Type B pancreatic cell (in vitro differentiated cells): ENCODE data around the gene C9. TPM values are rescaled to one million over a fixed set of nuclear protein-coding genes. Genes with fewer than 3 reads are reported as not detected.

Experiments
- DNase-seq: peaks from one replicate; pipeline ENCODE4 v3.0.0; 2021; ENCODE audit warnings: mixed read lengths; ENCODE audit not compliant: unreplicated experiment; ENCODE audit errors: extremely low spot score
- H3K27ac Mint-ChIP-seq: 2 replicates; pipeline ENCODE4 v1.8.0; 2021; ENCODE audit warnings: mild to moderate bottlenecking, mixed read lengths
- H3K27me3 Mint-ChIP-seq: 2 replicates; pipeline ENCODE4 v1.8.0; 2021; ENCODE audit warnings: mixed read lengths
- H3K36me3 Mint-ChIP-seq: 2 replicates; pipeline ENCODE4 v1.8.0; 2021; ENCODE audit warnings: mixed read lengths
- H3K4me1 Mint-ChIP-seq: one replicate; pipeline ENCODE4 v1.8.0; 2021; ENCODE audit warnings: mixed read lengths; ENCODE audit not compliant: unreplicated experiment
- H3K4me3 Mint-ChIP-seq: 2 replicates; pipeline ENCODE4 v1.8.0; 2021; ENCODE audit warnings: mild to moderate bottlenecking, mixed read lengths
- H3K9me3 Mint-ChIP-seq: 2 replicates; pipeline ENCODE4 v1.8.0; 2021; ENCODE audit warnings: mixed read lengths
- total RNA-seq: library from RNA; stranded (reverse); gene quantifications from 2 replicates; pipeline ENCODE4 v1.2.1, GENCODE V29; 2021; ENCODE audit warnings: low replicate concordance
- TF ChIP-seq, protein P1 (sequence below): fragments of 200-600 bp; sonication (generic); conservative IDR thresholded peaks from 2 replicates; pipeline ENCODE4 v1.5.0; 2021; ENCODE audit warnings: antibody characterized with exemption, mild to moderate bottlenecking

C9 gene
- total RNA-seq, 1 donor from 2014 or later, result not detected

DNA sequence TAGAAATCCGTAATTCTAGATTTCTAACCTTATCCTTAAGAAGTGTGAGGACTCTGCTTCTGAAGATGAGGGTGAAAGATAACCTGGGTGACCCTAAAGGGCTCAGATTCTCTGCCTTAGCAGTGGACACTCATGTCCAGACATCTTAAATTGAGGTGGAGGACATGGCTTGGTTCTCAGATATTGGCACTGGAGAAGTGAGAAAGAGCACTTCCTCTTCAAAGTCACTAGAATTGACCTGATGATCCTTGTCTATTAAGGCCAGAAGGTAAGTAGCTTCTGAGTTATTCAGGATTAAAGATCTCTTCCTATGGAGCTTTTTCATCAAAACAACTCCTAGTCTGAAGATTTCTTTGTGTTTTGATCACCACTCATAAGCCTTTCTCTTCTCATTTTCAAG, 54.8 kb downstream of the C9 start:
- no peak for DNase-seq
- Mint-ChIP-seq H3K4me1 (no peaks in the 10 kb centered on the region), H3K27ac (no peak overlapping the region), H3K4me3 (no peak overlapping the region), H3K27me3 (peaks cover 3% of the 10 kb centered on the region), H3K9me3 (no peaks in the 10 kb centered on the region), H3K36me3 (no peaks in the 10 kb centered on the region)
- TF ChIP-seq, protein P1, sequence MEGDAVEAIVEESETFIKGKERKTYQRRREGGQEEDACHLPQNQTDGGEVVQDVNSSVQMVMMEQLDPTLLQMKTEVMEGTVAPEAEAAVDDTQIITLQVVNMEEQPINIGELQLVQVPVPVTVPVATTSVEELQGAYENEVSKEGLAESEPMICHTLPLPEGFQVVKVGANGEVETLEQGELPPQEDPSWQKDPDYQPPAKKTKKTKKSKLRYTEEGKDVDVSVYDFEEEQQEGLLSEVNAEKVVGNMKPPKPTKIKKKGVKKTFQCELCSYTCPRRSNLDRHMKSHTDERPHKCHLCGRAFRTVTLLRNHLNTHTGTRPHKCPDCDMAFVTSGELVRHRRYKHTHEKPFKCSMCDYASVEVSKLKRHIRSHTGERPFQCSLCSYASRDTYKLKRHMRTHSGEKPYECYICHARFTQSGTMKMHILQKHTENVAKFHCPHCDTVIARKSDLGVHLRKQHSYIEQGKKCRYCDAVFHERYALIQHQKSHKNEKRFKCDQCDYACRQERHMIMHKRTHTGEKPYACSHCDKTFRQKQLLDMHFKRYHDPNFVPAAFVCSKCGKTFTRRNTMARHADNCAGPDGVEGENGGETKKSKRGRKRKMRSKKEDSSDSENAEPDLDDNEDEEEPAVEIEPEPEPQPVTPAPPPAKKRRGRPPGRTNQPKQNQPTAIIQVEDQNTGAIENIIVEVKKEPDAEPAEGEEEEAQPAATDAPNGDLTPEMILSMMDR, result no peak

DNA sequence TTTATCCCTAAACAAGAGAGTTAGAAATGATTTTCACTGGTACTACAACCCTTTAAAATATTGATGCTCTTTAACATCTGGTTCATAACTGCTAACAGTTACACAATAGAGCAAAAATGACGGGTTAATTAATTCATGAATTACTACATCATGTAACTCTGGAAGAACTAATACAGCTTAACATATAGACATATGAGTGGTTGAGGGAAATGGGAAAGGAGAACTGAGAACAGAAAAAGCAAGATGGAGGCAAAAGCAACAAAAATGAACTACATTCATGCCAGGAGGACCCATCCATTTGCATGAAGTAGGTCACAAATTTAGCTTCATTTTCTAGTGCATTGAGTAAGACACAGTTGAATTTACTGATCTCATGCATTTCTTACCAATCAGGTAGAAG, 61.8 kb downstream of the C9 start:
- TF ChIP-seq, protein P1, result no peak
- H3K9me3 Mint-ChIP-seq, result peaks cover 5% of the 10 kb centered on the region

GRCh38 chr5:39301406-39301805, 62.9 kb downstream of the C9 start:
- H3K36me3 Mint-ChIP-seq, result no peaks in the 10 kb centered on the region

More for the DNA sequence above, 61.8 kb downstream of the C9 start:
- Mint-ChIP-seq H3K27me3 (peaks cover 3% of the 10 kb centered on the region), H3K27ac (no peak overlapping the region), H3K4me3 (no peak overlapping the region), H3K4me1 (no peaks in the 10 kb centered on the region), H3K36me3 (no peaks in the 10 kb centered on the region)
- no peak for DNase-seq

GRCh38 chr5:39299962-39300361, 64.3 kb downstream of the C9 start:
- DNase-seq, result no peak
- Mint-ChIP-seq H3K36me3 (no peaks in the 10 kb centered on the region), H3K27me3 (no peaks in the 10 kb centered on the region), H3K4me3 (no peak overlapping the region), H3K4me1 (no peaks in the 10 kb centered on the region), H3K9me3 (peaks cover 5% of the 10 kb centered on the region), H3K27ac (no peak overlapping the region)
- TF ChIP-seq, protein P1, result no peak

More at GRCh38 chr5:39301406-39301805, 62.9 kb downstream of the C9 start:
- H3K4me3 Mint-ChIP-seq, result no peak overlapping the region
- no peak for DNase-seq
- TF ChIP-seq, protein P1, result no peak
- H3K27ac Mint-ChIP-seq, result no peak overlapping the region
- no peaks in the 10 kb centered on the region for H3K4me1 Mint-ChIP-seq
- peaks cover 3% of the 10 kb centered on the region for H3K27me3 Mint-ChIP-seq
- peaks cover 5% of the 10 kb centered on the region for H3K9me3 Mint-ChIP-seq

DNA sequence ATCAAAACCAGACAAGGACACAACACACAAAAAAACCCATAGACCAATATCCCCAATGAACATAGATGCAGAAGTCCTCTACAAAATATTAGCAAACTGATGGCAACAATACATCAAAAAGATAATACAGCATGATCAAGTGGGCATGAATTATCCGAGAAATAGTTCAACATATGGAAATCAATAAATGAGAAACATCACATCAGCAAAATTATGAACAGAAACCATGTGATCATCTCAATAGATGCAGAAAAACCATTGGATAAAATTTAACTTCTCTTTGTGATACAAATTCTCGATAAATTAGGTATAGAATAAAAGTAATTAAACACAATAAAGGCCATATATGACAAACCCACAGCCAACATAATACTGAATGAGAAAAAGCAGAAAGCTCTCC, 69.6 kb downstream of the C9 start:
- Mint-ChIP-seq H3K9me3 (peaks cover 5% of the 10 kb centered on the region), H3K4me3 (no peak overlapping the region), H3K36me3 (no peaks in the 10 kb centered on the region), H3K27me3 (no peaks in the 10 kb centered on the region), H3K4me1 (no peaks in the 10 kb centered on the region), H3K27ac (no peak overlapping the region)
- TF ChIP-seq, protein P1, result no peak
- no peak for DNase-seq

DNA sequence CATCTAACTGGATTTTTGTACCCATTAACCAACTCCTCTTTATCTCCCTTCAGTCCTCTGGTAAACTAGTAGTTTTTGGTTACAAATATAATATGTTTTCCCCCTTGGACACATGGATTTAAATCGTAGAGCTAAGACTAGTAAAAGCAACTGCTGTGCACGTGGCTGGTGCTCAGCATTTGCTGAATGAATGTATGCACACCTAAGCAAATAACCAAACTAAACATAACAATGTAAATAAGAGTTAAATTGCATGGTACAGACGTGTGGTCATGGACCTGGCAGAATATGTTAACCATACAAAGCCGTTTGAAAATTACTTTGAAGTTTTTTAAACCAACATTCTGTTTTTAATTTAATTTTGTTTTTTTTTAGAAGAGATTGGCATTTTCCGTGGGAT, 79.7 kb downstream of the C9 start:
- Mint-ChIP-seq H3K27ac (no peak overlapping the region), H3K4me1 (no peaks in the 10 kb centered on the region), H3K27me3 (no peaks in the 10 kb centered on the region), H3K4me3 (no peak overlapping the region), H3K36me3 (no peaks in the 10 kb centered on the region), H3K9me3 (peaks cover 5% of the 10 kb centered on the region)
- no peak for DNase-seq
- TF ChIP-seq, protein P1, result no peak
